ENCODE measurements around the gene ALPL.

GRCh38 chr1:21525340-21525717, 16.1 kb downstream of the ALPL start:
- TF ChIP-seq CTCF (optimal IDR thresholded peaks at IDR 0.05 in 1 of 3, IDR thresholded peaks at IDR 0.05 in 1 of 3, conservative IDR thresholded peaks at IDR 0.05 in 1 of 3; ENCODE audit: extremely low read depth in 1 of 3, insufficient read depth in 2 of 3, low read length in 3 of 3), result no peak
- TF ChIP-seq EZH2 (IDR thresholded peaks at IDR 0.05; ENCODE audit: low read length), result no peak
